OCI-LY1 (cell line): ENCODE measurements around the gene GDAP1L1.

ENCODE experiments used
- EZH2 ChIP-seq: fragments of 200-600 bp; sonication (generic), shearing (Covaris generic); IDR thresholded peaks from 2 replicates; pipeline ENCODE4 v1.8.0; 2017; ENCODE audit warnings: borderline replicate concordance, mixed run types, mild to moderate bottlenecking, antibody characterized with exemption, low read length, moderate library complexity, mixed read lengths
- TF ChIP-seq, protein P1 (sequence below): fragments of 200-600 bp; sonication (generic), shearing (Covaris generic); IDR thresholded peaks from 2 replicates; pipeline ENCODE4 v1.5.1; 2017; ENCODE audit warnings: mild to moderate bottlenecking, antibody characterized with exemption, low read length, moderate library complexity, mixed read lengths

DNA sequence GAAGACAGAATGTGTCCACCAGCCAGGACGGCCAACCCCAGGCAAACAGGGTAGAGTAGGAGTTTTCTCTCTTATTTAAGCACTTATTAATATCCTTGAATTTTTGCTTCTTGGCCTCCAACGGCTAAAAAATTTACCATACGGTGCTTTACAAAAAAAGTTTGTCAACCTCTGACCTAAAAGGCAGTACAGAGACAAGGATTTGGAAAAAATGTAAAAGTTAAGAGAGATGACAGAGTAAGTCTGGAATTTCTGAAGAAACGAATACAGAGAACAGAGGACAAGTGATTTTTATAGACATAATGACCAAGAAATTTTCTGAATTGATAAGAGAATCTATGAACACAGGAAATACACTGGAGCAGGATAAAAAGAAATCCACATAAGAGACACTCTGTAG, 46.7 kb upstream of the GDAP1L1 start:
- TF ChIP-seq, protein P1, sequence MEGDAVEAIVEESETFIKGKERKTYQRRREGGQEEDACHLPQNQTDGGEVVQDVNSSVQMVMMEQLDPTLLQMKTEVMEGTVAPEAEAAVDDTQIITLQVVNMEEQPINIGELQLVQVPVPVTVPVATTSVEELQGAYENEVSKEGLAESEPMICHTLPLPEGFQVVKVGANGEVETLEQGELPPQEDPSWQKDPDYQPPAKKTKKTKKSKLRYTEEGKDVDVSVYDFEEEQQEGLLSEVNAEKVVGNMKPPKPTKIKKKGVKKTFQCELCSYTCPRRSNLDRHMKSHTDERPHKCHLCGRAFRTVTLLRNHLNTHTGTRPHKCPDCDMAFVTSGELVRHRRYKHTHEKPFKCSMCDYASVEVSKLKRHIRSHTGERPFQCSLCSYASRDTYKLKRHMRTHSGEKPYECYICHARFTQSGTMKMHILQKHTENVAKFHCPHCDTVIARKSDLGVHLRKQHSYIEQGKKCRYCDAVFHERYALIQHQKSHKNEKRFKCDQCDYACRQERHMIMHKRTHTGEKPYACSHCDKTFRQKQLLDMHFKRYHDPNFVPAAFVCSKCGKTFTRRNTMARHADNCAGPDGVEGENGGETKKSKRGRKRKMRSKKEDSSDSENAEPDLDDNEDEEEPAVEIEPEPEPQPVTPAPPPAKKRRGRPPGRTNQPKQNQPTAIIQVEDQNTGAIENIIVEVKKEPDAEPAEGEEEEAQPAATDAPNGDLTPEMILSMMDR, result no peak
- TF ChIP-seq EZH2, result no peak
